GM21825 (cell line): ENCODE results near the gene ST7.
A peak's percentile ranks its signal among the peaks of the same experiment; 100 is the strongest.

Source experiments
- ATAC-seq: cut with Tn5 transposase; IDR thresholded peaks from one replicate; pipeline ENCODE4 v1.9.1; 2021; ENCODE audit warnings: mild to moderate bottlenecking, moderate library complexity; ENCODE audit not compliant: unreplicated experiment

Gene ST7

DNA sequence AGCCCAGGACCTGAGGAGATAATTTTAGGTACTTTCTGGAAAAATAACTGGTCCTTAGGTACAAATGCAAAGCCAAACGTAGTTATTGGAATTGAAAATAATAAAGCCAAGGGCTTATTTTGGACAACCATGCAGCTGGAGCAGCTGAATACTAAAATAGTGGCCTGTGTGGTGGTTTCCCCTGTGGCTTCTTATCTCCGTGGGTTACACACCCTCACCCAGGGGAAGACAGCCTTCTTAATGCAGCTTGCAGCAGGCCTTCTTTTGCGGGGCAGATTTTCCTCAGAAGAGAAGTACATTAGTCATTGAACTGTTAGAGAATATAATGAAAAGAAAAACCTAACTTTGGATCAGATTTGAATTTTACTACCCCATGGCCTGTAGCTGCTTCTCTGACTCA lies 133.5 kb downstream of the ST7 start:
- ATAC-seq: no peak

DNA sequence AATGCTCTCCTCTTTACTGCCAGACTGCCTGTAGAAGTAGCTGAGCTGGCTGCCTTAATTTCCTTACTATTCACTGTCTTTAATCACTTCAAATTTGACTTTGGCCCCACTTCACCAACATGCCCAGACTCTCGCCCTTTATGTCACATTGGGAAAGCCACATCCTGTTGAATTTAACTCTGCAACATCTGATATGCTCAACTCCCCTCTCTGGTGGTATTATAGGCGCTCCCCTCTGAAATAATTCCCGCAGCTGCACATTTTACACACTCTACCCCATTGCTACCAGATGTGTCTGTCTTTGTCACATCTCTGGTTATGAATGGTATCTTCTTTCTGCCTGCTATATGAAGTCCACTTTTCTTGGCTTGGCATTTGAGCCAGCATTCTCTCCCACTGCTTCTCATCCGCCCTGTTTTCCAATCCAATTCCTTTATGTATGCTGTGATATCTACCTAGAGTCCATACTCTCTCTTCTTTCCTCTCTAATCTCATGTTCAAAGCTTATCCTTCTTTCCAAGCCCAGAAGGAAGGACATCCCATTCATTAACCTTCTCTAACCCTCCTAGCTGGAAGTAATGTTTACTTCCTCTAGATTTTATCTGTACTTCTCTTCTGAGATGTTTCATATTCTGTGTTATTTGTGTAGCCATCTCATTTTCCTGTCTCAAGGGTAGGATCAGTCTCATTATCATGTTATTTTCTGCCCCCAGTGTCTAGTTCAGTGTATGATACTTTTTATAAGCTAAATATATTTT lies 134.5 kb downstream of the ST7 start:
- no peak for ATAC-seq

DNA sequence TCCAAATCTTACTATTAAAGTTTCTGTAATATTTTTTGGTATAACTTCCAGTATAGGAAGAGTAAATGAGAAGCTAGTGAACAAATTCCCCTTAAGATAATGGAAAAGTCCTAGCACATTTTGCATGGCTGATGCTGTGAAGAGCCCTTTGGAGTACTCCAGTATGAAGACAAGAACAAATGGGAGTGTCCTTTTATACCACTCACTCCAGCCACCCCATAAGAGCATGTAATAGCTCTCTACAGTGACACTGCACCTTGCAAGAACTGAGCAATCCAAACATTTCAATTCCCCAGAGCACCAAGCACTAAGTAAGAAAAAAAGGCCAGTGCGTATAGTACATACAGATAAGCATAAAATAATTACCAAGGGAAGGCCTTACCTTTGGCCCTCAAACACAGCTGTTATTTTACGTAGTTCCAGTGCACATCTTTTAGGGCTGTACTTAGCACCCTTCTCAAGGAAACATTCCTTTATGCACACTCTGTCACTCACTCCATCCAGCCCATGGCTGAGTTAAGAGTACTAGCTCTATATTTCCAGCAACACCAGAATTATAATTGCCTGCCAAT lies 135.4 kb downstream of the ST7 start:
- no peak for ATAC-seq

DNA sequence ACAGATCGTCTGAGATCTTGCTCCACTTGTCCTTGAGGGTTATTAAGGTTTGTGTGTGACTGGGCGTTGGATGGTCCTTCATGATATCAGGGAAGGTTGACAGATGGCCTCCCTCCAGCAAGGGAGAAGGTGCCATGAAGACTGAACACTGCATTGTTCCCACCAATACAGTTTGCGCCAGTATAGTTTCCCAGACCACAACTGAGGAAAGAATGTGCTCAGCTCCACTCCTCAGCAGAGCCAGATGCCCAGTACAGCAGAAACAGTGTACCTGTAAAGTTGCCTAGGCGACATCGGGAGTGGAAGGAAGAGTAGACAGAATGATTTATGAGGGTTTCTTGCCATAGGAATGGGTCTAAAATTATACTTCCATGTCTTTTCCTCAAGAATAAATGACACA lies 137.5 kb downstream of the ST7 start:
- ATAC-seq: no peak

DNA sequence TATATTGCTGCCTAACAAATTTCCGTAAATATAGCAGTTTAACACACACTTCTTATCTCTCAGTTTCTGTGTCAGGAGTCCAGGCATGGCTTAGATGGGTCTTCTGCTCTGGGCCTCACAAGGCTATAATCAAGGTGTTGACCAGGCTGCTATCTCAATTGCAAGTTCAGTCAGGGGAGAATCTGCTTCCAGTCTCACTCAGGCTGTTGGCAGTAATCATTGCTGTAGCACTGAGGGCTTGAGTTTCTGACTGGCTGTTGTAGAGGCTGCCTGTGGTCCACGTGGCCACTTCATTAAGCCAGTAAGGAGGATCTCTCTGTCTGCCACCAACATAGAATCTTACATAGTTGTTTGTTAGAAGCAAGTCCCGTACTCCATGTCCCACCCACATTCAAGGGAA lies 138.4 kb downstream of the ST7 start:
- no peak for ATAC-seq

DNA sequence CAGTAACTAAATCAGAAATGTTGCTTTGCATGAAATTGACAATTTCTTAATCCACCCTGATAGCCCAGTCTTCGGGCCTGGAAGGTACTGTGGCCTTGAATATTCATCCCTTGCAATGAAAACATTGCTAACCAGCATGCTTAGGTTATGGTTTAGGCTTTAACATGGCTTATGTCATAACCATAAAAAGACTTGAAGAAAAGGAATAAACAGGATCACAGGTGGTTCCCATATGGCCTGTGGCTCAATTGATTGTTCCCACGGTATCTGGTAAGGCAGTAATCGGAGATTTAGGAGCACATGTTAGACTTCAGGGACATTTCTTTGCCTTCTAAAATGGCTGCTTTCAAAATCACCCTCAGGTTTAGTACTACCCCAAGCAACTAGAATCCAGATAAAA lies 139.5 kb downstream of the ST7 start:
- no peak for ATAC-seq

DNA sequence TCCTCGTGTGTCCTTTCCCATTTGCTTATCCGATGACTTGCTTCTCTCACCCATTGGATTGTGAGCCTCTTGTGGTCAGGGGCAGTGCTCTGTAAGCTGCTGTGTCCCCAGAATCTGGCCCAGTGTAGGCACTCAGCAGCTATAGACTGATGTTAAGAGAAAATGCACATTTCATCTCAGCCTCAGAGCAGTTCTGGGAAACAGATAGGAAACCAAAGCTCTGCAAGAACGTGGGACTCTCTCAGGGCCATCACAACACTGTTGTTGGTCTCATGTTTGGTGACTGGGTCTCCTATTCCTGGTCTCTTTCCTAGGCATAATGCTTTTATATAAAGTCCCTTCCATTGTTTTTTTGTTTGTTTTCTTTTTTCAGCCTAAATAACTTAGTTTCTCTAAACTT lies 141.2 kb downstream of the ST7 start:
- ATAC-seq: no peak

DNA sequence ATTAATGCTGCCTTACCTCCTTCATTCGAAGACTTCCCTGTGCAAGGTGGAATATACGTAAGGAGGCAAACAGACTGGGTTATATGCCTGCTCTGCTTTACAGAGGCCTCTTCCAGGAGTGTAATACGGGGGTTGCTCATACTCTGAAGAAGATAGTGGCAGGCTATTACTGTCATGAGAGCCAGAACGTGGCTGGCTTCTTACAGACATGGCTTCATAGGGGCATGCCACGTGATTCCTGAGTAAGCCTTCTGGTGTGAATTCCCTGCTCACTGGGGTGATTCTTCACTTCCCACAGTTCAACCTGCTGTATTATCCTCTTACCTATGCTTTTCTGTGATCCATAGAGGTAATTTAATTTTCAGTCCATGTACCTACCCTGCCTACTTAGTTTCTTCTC lies 141.8 kb downstream of the ST7 start:
- no peak for ATAC-seq

DNA sequence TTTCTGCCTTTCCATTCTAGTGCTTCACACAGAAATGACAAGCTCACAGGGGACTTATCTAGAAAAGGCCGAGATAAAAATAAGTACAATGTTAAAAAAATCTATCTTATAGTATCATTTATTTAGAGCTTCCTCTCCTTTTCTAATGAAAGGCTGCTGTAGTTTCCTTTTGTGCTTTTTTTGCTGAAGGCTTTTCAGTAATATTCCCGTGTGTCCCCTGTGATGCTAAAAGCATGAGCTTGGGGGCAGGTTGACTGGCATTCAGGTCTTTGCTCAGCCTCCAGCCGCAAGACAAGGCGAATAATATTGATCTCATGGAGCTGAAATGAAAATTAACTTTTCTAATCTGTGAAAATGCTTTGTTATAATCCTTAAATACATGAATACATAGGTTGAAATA lies 143.0 kb downstream of the ST7 start:
- ATAC-seq: no peak

DNA sequence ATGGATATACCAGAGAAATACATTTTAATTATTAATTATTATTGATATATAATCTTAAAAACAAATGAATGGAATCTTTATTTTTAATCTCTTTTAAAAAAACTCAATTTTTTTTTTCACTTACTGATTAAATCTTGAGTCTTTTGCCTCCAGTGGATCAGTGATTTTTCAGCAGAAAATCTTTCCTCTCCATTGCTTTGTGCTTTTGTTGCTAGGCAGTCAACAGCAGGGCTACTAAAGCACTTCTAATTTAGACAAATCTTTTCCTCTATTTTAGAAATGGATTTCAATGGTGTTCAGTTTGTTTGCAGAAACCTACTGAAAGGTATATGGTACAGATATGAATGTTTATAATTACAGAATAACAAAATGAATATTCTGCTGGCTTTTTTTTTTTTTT lies 143.6 kb downstream of the ST7 start:
- ATAC-seq: no peak

DNA sequence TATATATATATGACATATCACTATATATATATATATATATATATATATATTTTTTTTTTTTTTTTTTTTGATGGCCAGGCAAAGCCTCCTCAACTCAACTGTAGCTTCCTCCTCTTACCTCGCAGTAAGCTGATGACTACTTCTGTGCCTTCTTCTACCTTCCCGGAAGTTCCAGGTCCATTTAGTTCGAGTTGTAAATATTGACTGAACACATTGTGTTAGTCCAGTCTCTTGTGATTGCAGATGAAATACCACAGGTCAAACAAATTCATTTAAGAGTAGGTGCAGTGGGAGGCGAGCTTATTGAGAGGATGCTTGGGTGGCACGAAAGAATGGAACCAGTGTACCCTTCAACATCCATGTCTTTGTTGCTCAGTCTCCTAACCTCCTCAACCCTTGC lies 144.6 kb downstream of the ST7 start:
- no peak for ATAC-seq

DNA sequence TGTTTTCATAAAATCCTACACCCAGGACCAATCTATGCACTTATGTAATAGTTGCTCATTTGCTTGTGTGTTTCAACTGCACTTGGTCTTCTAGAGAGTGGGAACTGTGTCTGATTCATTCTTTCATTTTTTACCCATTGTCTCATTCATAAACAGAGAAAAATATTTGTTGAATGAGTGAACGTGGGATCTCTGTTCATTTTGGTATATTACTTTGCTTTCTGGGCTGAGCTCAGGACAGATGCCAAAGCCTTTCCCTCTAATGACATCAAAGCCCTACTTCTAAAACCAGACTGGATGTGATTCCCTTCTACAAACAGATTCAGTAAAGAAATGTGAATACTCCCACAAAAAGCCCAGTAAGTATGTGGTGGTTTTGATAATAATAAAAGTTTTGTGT lies 145.2 kb downstream of the ST7 start:
- ATAC-seq: no peak

DNA sequence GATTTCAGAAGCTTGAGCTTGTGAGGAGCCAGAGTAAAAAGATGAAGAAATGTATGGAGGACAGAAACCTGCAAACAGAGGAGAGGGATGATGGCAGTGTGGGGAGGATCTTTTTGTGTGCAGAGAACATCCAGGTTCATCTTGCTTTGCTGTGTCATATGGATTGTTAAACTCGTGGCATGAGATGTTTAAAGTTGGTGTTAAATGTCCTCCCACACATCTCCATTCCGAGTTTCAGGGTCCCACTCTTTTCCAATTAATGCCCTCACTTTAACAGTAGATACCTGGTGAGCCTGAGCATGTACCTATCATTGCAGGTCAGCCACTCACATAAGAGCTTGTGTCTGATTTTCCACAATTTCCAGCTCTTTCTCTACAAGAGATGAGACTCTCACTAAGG lies 147.7 kb downstream of the ST7 start:
- no peak for ATAC-seq

DNA sequence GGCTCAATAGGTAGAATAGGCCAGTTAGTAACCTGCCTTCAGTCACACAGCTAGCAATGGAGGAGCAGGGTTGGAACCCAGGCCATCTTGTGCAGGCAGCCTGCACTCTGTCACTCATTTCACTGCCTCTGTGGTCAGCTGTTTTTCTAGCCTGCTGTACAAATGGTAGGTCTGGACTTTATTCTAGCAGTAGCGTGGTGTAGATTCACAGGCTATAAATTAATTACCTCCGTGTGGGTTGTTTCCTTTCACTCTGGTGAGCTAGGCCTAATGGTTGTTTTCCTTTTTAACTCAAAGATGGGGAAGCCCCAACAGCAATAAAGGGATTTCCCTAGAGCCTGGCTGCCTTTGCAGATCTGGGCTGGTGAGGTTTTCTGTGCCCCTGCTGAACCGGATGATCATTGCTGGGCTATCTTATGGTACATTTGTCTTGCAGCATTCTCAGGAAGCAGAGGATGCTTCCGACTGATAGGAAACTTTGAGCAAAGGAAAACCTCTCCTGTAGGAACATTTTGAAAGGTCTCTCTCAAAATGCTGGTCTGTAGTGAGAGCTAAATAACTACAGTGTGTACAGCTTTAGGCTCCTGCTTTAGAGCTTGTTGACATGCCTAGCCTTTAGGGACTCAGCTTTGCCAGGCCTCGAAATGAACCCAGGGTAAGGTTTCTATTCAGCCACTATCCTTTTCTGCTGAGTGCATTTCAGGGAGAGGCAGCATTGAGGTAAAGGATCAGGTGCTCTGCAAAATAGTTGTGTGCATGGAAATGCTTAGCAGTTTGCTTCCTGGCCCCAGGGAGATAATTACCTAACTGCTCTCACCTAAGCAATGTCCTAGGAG lies 157.4 kb downstream of the ST7 start:
- ATAC-seq: peak; percentile 97

DNA sequence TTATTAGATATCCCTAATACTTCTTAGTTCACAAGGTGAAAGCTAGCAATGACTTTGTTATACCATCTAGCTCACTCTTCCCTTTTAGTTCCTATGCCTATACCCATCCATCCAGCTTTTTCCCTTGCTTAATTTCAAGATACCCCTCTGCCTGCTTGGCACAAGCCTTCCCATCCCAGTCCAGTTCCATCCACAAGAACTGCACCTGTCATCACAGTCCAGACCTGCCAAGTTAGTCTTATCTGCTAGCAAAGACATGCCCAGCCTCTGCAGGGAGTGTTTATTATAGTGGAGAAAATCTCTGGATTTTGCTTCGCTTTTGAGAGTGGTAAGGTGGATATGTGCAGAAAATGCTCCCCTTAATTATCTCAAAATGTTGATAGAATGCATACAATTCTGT lies 158.2 kb downstream of the ST7 start:
- ATAC-seq: no peak

DNA sequence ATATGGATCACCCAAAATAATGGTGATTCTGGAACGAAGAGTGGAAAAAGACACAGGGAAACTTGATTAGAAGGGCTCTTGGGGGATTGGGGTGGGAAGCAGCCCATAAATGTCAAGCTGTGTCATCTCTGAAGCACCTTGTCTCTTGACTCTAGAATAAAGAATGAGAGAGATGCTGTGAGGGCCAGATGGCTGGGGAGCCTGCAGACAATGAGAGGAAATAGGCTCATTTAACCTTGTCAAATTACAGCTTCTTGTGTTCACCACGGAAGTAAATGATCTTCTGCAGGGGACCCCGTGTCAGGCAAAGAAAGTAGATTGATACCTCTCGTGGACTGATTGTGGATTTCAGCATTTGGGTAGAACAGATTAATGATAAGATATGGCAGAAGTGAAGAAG lies 159.3 kb downstream of the ST7 start:
- ATAC-seq: no peak

DNA sequence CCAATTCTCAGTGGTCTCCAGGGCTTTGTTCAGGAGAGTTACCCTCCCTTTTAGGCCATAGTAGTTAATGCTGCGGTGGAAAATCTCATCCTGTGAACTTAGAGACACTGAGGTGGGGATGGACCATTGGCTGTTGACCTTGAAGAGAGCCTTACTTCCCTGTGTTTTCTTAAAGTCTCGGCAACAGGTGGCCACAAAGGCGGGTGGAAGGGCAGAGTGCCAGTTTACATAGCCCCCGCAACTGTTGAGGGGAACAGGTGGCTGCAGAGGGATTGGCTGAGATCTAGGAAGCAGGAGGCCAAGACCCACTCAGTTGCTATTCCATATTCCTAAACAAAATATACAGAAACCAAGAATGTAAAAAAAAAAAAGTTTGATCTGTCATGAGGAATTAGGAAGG lies 160.6 kb downstream of the ST7 start:
- ATAC-seq: no peak

DNA sequence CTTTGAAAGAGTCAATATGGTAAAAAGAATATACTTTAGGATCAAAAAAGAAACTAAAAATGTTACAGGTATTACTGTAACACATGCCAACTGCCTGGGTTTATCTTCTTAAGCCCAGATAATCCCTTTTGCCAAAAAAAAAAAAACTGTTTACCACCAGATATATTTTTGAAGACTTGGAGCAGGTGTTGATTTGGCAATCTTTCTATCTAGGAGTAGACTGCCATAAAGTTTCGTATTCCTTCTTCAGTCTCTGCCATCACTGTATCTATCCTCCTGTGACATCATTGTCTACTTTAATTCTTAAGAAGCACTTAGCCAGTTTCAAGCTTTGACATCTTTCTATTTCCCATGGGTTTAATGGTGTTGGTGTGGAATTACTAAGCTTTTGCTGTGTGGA lies 161.0 kb downstream of the ST7 start:
- ATAC-seq: no peak

DNA sequence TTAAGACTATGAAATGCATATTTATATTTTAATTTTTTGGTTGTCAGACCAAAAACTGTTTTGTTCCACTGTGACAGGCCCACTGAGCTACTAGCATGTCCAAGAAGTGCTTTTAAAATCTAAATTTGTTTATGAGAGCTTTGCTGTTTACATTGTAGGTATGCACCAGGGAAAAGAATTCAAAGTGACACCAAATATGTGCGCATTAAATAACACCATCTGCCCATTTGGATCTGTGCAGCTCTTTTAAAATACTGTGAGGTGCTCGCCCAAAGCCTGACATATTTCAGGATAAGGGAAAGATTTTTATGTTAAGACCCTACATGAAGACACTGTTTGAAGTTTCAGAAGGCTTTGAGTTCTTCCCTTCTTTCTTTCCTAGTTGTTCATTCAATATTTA lies 162.9 kb downstream of the ST7 start:
- ATAC-seq: no peak

DNA sequence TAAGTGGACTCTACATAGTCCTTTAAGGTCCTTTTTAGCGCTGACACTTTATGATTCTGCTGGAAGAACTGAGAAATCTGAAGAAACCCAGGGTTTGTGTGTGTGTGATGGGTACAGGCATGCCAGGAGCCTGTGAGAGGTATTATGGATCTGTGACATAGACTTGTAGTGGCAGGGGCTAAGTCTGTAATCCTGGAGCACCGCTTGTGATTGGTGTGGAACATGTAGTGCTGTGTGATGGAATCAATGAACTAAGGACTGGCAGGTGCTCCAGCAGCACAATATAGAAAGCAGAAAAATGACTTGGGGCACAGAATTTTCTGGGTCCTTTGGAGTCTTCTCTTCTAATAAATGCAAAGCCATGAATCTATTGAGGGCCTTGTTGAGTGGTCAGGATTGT lies 163.9 kb downstream of the ST7 start:
- ATAC-seq: no peak

DNA sequence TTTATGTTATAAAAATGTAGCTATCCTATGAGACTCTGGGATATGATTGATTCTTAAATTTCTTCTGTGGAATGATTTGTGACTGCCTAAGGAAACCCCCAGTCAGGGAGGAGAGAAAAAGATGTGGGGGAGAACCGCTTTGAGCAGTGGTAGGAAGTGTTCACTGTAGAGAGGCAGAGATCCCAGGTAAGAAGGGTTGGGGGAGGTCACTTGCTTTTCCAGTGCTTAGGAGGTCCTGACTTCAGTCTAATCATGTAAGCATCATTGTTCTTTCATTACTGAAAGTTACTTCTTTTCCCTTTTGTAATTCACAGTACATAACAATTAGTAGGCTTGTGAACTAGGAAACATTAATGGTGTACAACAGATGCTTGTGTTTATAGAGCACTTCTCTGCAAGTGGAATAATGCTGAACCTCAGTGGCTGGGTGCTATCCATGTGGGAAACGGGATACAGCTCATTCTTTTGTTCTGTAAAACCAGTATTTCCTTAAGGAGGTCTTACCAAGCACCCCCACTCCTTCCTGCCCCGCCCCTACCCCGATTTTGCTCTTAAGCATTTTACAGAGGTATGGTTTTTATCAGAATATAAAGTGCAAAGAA lies 165.4 kb downstream of the ST7 start:
- no peak for ATAC-seq
